GM19463 (cell line): ENCODE measurements around the gene GATAD2B.
"Not testable (repeated sequence)": the region's sequence is repeated elsewhere in the genome, so short reads cannot be mapped to it uniquely, and the experiment has no call there.

Source experiments
- ATAC-seq: cut with Tn5 transposase; IDR thresholded peaks from one replicate; pipeline ENCODE4 v1.9.1; 2021; ENCODE audit warnings: mild to moderate bottlenecking, moderate library complexity; ENCODE audit not compliant: unreplicated experiment

GATAD2B gene

DNA sequence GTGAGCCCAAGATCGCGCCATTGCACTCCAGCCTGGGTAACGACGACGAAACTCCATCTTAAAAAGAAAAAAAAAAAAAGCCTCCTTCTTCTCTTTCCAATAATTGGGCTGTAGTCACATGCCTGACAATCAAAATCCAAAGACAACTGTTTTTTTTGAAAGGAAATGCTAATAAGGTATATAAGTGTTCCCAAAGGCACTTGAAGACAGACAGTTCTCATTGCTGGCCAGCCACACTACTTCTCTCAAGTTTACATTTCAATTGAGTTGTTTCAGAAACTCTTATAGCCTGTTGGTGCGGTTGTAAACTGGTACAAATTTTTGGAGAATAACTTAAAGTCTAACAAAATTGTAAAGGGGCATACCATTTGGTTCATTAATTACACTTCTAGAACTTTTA lies 23.3 kb downstream of the GATAD2B start:
- no peak for ATAC-seq

DNA sequence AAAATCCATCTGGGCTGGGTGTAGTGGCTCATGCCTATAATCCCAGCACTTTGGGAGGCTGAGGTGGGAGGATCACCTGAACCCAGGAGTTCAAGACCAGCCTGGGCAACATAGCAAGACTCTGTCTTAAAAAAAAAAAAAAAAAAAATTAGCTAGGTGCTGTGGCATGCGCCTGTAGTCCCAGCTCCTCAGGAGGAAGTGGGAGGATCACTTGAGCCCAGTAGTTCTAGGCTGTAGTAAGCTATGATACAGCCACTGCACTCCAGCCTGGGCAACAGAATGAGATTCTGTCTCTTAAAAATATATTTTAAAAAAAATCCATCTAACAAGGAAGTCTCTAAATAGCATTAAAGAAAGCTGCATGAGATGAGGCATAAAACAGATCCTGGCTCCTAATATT lies 26.9 kb downstream of the GATAD2B start:
- not testable (repeated sequence) for ATAC-seq

DNA sequence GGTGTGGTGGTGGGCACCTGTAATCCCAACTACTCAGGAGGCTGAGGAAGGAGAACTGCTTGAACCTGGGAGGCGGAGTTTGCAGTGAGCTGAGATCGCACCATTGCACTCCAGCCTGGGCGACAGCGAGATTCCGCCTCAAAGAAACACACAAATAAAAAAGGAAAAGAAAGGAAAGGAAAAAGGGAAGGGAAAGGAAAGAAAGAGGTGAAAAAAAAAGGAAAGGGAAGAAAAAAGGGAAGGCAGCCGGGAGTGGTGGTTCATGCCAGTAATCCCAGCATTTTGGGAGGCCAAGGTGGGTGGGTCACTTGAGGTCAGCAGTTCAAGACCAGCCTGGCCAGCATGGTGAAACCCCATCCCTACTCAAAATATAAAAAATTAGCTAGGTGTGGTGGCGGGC lies 31.7 kb downstream of the GATAD2B start:
- not testable (repeated sequence) for ATAC-seq

GRCh38 chr1:153888533-153888932 lies 34.2 kb downstream of the GATAD2B start:
- ATAC-seq, result no peak

- ATAC-seq, result no peak
Measured at GRCh38 chr1:153886127-153886526, 36.6 kb downstream of the GATAD2B start.

DNA sequence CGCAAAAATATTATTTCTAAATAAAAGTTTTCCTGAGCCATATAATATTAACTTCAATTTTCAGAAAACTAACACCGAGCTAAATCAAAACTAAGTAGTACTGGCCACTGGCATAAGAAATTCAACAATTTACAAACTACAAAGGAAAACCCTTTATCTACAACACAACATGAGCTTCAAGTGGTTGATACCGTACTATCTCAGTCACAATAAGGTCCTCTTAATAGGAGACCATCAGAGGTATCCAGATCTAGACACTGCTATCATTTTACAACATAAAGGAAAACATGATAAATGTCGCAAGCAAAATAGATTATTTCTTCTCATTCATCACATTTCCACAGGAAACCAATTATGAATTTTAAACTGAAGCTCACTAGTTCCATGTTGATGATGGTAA lies 39.5 kb downstream of the GATAD2B start:
- no peak for ATAC-seq

DNA sequence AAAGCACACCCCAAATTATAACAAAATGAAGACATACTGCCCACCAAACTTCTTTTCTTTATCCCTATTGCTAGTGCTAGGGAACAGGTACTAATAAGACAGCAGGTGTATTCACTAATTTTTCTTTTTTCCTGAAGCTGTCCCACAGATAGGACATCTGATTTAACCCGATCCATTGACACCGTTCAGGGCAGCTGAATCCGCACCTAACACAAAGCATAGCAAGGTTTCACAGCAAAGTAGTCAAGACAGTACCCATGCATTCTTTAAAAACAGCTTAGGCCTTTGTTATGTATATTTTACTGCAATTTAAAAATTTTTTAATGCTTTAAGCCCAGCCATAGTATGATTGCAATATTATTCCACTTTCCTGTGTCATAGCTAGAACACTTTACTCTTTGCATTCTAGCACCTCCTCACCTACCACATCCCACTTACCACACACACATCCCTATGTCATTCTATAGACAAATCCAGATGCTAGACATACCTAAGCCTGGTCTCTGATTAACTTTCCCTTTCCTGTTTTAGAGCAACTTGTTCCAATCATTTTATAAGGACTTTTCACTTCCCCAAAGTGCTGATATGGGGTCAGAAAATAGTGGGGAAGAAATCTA lies 40.4 kb downstream of the GATAD2B start:
- ATAC-seq, result no peak

GRCh38 chr1:153881751-153882150 lies 41.0 kb downstream of the GATAD2B start:
- no peak for ATAC-seq

- no peak for ATAC-seq
Measured at GRCh38 chr1:153880962-153881361, 41.8 kb downstream of the GATAD2B start.

GRCh38 chr1:153880024-153880423 lies 42.7 kb downstream of the GATAD2B start:
- ATAC-seq, result no peak

GRCh38 chr1:153877112-153877511 lies 45.7 kb downstream of the GATAD2B start:
- ATAC-seq, result no peak

- ATAC-seq, result no peak
Measured at GRCh38 chr1:153872934-153873333, 49.8 kb downstream of the GATAD2B start.

DNA sequence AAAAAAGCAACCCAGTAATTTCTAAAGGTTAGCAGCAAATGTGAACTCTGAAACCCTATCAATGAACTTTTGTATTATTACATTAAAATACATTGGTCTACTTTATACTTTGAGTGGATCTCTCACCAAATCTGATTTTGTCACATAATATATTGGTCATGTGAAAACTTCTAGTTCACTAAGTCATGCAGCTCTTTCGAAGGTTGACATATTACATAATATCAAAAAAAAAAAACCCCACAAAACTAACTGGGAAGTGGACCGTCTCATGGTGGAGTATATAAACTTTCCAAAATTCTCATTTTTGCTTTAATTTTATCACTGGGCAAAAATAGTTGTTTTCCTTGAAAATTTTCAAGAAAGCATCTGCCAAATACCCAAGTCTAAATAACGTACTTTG lies 50.4 kb downstream of the GATAD2B start:
- no peak for ATAC-seq

GRCh38 chr1:153869486-153869885 lies 53.3 kb downstream of the GATAD2B start:
- no peak for ATAC-seq

- no peak for ATAC-seq
Measured at GRCh38 chr1:153866045-153866850, 56.5 kb downstream of the GATAD2B start.

DNA sequence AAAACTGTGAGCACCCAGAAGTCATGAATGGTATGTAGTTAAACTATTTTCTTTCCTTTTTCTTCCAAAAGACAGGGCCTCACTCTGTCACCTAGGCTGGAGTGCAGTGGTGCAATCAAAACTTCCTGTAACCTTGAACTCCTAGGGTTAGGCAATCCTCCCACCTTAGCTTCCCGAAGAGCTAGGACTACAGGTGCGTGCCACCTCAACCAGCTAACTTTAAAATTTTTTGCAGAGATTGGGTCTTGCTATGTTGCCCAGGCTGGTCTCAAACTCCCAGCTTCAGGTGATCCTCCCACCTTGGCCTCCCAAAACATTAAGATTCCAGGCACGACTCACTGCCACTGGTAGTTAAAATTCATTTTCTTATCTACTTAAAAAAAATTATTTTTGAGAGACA lies 62.5 kb downstream of the GATAD2B start:
- no peak for ATAC-seq

DNA sequence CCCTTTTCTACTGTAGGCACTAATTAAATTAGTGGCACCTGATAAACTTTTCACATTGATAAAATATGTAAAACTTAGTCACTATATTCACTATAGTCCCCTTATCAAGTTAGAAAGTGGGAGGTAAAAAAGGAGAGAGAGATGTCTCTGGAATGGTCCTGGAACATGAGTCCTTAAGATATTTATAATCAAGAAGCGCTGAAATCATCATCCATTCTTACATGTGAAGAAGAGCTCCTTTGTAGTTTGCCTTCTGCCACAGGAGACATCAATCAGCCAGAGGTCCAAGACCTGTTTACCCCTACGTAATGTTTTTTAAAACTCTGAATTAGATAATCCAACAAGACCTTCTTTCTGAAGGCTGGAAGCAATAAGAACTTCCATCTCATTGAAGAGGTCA lies 65.3 kb downstream of the GATAD2B start:
- ATAC-seq, result no peak

- ATAC-seq, result no peak
Measured at GRCh38 chr1:153856763-153857162, 66.0 kb downstream of the GATAD2B start.

DNA sequence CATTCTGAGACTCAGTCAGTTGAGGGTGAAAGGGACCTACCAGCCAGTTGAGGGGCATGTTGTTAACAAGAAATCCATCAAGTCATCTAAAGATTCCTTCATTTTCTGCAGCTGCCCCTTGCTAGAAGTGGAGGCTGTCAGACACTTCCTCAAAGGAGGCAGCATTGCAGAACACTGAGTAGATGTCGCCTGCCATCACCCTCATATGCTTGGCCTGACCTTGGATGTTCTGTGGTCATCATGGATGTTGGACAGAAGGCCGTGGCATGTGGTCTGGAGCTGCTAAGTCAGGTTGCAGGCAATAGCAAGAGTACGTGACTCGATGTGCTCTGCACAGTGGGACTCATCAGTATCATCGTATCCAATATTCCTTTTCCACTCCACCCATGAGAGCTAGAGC lies 70.6 kb downstream of the GATAD2B start:
- no peak for ATAC-seq

GRCh38 chr1:153849487-153850185 lies 73.1 kb downstream of the GATAD2B start:
- peak; percentile 72 for ATAC-seq

DNA sequence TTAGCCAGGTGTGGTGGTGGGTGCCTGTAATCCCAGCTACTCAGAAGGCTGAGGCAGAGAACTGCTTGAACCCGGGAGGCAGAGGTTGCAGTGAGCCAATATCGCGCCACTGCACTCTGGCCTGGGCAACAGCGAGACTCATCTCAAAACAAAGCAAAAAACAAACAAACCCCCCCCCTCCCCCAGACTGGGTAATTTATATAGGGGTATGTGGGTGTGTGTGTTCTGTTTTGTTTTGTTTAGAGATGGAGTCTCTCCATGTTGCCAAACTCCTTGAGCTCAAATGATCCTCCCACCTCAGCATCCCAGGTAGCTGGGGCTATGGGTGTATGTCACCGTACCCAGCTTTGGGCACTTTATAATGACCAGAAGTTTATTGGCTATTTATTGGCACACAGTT lies 74.0 kb downstream of the GATAD2B start:
- ATAC-seq, result no peak

DNA sequence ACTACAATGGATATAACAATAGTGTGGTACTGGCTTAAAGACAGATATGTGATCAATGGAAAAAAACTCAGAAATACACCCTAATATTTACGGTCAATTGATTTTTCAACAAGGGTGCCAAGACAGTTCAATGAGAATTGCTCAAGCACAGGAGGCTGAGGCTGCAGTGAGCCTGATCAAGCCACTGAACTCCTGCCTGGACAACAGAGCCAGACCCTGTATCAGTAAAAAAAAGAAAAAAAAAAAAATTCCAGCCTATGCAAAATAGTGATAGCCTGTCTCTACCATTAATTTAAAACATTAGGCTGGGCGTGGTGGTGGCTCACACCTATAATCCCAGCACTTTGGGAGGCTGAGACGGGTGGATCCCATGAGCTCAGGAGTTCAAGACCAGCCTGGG lies 77.6 kb downstream of the GATAD2B start:
- ATAC-seq, result no peak
